PC-3 (cell line): ENCODE results near the gene SDK2. TPM values are rescaled to one million over a fixed set of nuclear protein-coding genes. Genes with fewer than 3 reads are reported as not detected.

Experiments used
- ATAC-seq: fragments of 200-7000 bp; cut with Tn5 transposase; 2 replicates; pipeline ENCODE4 v1.9.1; 2020; ENCODE audit warnings: mild to moderate bottlenecking, moderate library complexity
- BruUV-seq: library from RNA; stranded (reverse); fragments of 400-500 nt; replicated peaks from 2 replicates; lab custom pipeline; 2021; lab: Mats Ljungman, UMichigan
- CTCF ChIA-PET: fragments of 300-600 bp; sonication (Branson Sonifier 250); formaldehyde crosslinking; loops from one replicate; lab custom pipeline; 2022; ENCODE audit warnings: antibody characterized with exemption; lab: Charles Lee
- POLR2A ChIA-PET: fragments of 300-600 bp; sonication (Branson Sonifier 250); formaldehyde crosslinking; loops from one replicate; lab custom pipeline; 2022; ENCODE audit warnings: antibody characterized with exemption; ENCODE audit not compliant: unreplicated experiment; lab: Charles Lee
- DNase-seq: peaks from one replicate; pipeline ENCODE4 v3.0.0-alpha.2; 2015
- H2AFZ ChIP-seq: fragments of 300-600 bp; sonication (generic); 2 replicates; pipeline ENCODE4 v1.6.0; 2016; ENCODE audit warnings: antibody characterized with exemption, low read length
- H3F3A ChIP-seq: fragments of 300-600 bp; sonication (generic); one replicate; pipeline ENCODE4 v1.6.0; 2017; ENCODE audit warnings: antibody characterized with exemption, low read length, control low read depth, mild to moderate bottlenecking; ENCODE audit not compliant: unreplicated experiment
- H3K27ac ChIP-seq: fragments of 300-600 bp; sonication (generic); 2 replicates; pipeline ENCODE4 v1.5.1; 2016; ENCODE audit warnings: mild to moderate bottlenecking, low read length
- H3K27me3 ChIP-seq: fragments of 300-600 bp; sonication (generic); 2 replicates; pipeline ENCODE4 v1.6.1; 2016; ENCODE audit warnings: low read length, mixed read lengths
- H3K36me3 ChIP-seq: fragments of 300-600 bp; sonication (generic); 2 replicates; pipeline ENCODE4 v1.6.1; 2016; ENCODE audit warnings: low read depth, mixed run types, low read length, mixed read lengths
- H3K4me1 ChIP-seq: fragments of 300-600 bp; sonication (generic); 2 replicates; pipeline ENCODE4 v1.5.1; 2016; ENCODE audit warnings: low read length; ENCODE audit not compliant: insufficient read depth
- H3K4me2 ChIP-seq: fragments of 300-600 bp; sonication (generic); 2 replicates; pipeline ENCODE4 v1.6.0; 2016; ENCODE audit warnings: low read length
- H3K4me3 ChIP-seq: fragments of 300-600 bp; sonication (generic); 2 replicates; pipeline ENCODE4 v1.5.1; 2016; ENCODE audit warnings: mild to moderate bottlenecking, low read length, mixed read lengths
- H3K79me2 ChIP-seq: fragments of 300-600 bp; sonication (generic); 2 replicates; pipeline ENCODE4 v1.6.1; 2017; ENCODE audit warnings: low read length, mixed read lengths
- H3K9ac ChIP-seq: fragments of 300-600 bp; sonication (generic); 2 replicates; pipeline ENCODE4 v1.6.0; 2016; ENCODE audit warnings: mild to moderate bottlenecking, low read length
- H3K9me2 ChIP-seq: fragments of 300-600 bp; sonication (generic); replicated peaks from 2 replicates; pipeline ENCODE4 v1.6.1; 2016; ENCODE audit warnings: mixed run types, low read length, mixed read lengths
- H3K9me3 ChIP-seq: fragments of 300-600 bp; sonication (generic); 2 replicates; pipeline ENCODE4 v1.6.1; 2016; ENCODE audit warnings: low read length, mixed read lengths
- H4K20me1 ChIP-seq: fragments of 300-600 bp; sonication (generic); 2 replicates; pipeline ENCODE4 v1.6.1; 2016; ENCODE audit warnings: low read length, mixed read lengths
- EZH2 ChIP-seq: fragments of 300-600 bp; sonication (generic); IDR thresholded peaks from one replicate; pipeline ENCODE4 v1.6.1; 2017; ENCODE audit warnings: antibody characterized with exemption, mild to moderate bottlenecking, low read length; ENCODE audit not compliant: unreplicated experiment
- EZH2phosphoT487 ChIP-seq: fragments of 300-600 bp; sonication (generic); IDR thresholded peaks from 2 replicates; pipeline ENCODE4 v1.6.1; 2018; ENCODE audit warnings: mild to moderate bottlenecking, antibody characterized with exemption, low read length, borderline replicate concordance
- intact Hi-C: fragments of 100-400 bp; cut with micrococcal nuclease; formaldehyde crosslinking; loops from 2 replicates; pipeline ENCODE4 v1.9.0; 2023
- total RNA-seq: library from RNA; depleted of rRNA; stranded (reverse); fragments of >200 nt; gene quantifications from 2 replicates; pipeline ENCODE4 v1.2.3, GENCODE V29; 2014
- TF ChIP-seq, protein P1 (sequence below): fragments of 300-600 bp; sonication (generic); conservative IDR thresholded peaks from 2 replicates; pipeline ENCODE4 v1.5.1; 2017; ENCODE audit warnings: antibody characterized with exemption, low read depth, mild to moderate bottlenecking, low read length

Gene SDK2
- total RNA-seq, 1 experiment from 2014 or later = 0.07 TPM

DNA sequence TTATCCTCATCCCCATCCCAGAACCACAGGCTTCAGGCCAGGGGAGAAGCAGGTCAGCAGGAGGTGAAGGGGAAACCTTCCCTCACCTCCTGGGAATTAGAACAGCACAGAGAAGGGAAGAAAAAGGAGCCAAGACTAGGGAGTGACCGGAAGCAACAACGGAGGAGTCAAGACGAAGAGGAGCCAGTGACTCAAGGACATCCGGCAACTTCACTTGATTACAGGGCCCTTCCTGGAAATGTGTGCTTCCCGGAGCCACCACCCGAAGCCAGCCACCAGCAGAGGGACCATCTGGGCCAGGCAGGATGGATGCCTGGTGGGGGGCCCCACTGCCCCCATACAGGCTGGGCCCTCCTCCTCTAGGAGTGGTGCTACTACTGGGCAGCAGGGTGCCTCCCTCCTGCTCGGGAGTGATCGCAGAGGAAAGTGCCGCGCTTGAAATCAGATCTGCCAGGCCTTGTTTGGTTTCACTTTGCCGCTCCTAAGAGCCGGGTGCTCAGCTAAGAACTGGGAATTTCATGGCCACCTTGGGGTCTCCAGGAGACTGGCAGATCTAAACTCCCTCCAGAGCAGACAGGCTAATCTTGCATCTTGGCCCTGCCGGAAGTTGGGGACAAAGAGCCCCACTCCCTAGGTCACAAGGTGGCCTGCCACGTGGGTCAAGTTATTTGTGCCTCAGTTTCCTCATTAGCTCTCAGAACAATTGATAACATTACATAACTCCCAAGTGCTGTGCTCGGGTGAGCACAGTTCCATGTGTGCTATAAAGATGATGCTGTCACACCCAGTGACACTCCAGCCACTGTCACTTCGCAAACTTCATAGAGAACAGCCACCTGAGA lies 339.1 kb downstream of the SDK2 start:
- peak overlapping the region; percentile 82 for H3K27ac ChIP-seq
- no peak overlapping the region; the same call in 1 of the 2 replicates for H2AFZ ChIP-seq
- no peaks in the 10 kb centered on the region for H3K27me3 ChIP-seq
- H3K9me3 ChIP-seq = no peaks in the 10 kb centered on the region
- H3K36me3 ChIP-seq = 0 out of 2 replicates have a peak, but pooled peaks cover 7% of the 10 kb centered on the region
- H4K20me1 ChIP-seq = peaks cover 9% of the 10 kb centered on the region
- ATAC-seq = peak; percentile 64
- peak overlapping the region; percentile 52 for H3K9ac ChIP-seq
- H3K79me2 ChIP-seq = peaks cover 99% of the 10 kb centered on the region
- intact Hi-C loops = loop anchor here (1.0 to 10.0 kb wide), 3 partner anchors 12 to 900 kb away; partner anchors contain the start of gene RPL38
- peaks cover 67% of the 10 kb centered on the region for H3K4me1 ChIP-seq
- H3K9me2 ChIP-seq = no peaks in the 10 kb centered on the region
- H3F3A ChIP-seq = no peaks in the 10 kb centered on the region
- H3K4me2 ChIP-seq = peak overlapping the region; percentile 79
- CTCF ChIA-PET = interaction anchor here (1.2 kb wide), 1 partner anchor 65 kb away, joined by 9 read pairs; no protein-coding TSS in a partner anchor
- POLR2A ChIA-PET = no interaction called here
- no peak for TF ChIP-seq EZH2
- TF ChIP-seq, protein P1, sequence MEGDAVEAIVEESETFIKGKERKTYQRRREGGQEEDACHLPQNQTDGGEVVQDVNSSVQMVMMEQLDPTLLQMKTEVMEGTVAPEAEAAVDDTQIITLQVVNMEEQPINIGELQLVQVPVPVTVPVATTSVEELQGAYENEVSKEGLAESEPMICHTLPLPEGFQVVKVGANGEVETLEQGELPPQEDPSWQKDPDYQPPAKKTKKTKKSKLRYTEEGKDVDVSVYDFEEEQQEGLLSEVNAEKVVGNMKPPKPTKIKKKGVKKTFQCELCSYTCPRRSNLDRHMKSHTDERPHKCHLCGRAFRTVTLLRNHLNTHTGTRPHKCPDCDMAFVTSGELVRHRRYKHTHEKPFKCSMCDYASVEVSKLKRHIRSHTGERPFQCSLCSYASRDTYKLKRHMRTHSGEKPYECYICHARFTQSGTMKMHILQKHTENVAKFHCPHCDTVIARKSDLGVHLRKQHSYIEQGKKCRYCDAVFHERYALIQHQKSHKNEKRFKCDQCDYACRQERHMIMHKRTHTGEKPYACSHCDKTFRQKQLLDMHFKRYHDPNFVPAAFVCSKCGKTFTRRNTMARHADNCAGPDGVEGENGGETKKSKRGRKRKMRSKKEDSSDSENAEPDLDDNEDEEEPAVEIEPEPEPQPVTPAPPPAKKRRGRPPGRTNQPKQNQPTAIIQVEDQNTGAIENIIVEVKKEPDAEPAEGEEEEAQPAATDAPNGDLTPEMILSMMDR = peak; percentile 60
- no peak for TF ChIP-seq EZH2phosphoT487
- TSS peak; percentile 92 for BruUV-seq
- H3K4me3 ChIP-seq = peak overlapping the region; percentile 55
- DNase-seq = peak; percentile 84

DNA sequence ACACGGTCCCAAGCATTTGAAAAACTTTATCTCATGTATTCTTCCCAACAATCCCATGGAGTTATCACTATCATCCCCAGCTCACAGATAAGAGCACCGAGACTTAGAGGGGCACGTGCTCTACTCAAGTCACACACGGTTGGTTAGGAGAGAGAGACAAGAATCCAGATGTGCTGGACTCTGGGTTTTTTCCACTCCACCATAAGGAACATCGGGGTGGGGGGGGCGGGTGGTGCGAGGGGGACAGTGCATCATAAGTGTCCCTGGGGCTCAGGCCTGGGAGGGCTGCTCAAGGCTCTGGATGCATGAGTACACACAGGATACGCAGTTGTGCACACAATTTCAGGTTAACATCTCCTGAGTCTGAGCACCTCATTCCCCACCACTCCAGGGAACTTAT lies 339.8 kb downstream of the SDK2 start:
- no peak for TF ChIP-seq EZH2
- no peak for TF ChIP-seq EZH2phosphoT487
- TF ChIP-seq, protein P1 = no peak
- Histone ChIP-seq H3K4me3 (peak overlapping the region; percentile 55; the same call in 1 of the 2 replicates), H3K4me2 (peak overlapping the region; percentile 79), H3K4me1 (peaks cover 61% of the 10 kb centered on the region), H3K9me3 (no peaks in the 10 kb centered on the region), H3K36me3 (0 out of 2 replicates have a peak, but pooled peaks cover 7% of the 10 kb centered on the region), H3K27me3 (no peaks in the 10 kb centered on the region), H4K20me1 (peaks cover 2% of the 10 kb centered on the region), H3K9ac (peak overlapping the region; percentile 52), H2AFZ (no peak overlapping the region), H3K9me2 (no peaks in the 10 kb centered on the region), H3F3A (no peaks in the 10 kb centered on the region), H3K79me2 (peaks cover 99% of the 10 kb centered on the region), H3K27ac (peak overlapping the region; percentile 82)
- no TSS peak for BruUV-seq
- intact Hi-C loops = loop anchor here (10.0 kb wide), 1 partner anchor 900 kb away; the partner anchor contains the start of gene RPL38
- POLR2A ChIA-PET = interaction anchor here (0.6 kb wide), 2 partner anchors 27 to 1184 kb away, joined by 4 to 6 read pairs; no protein-coding TSS in a partner anchor
- CTCF ChIA-PET = interaction anchor here (0.6 kb wide), 1 partner anchor 16 kb away, joined by 4 read pairs; no protein-coding TSS in a partner anchor
- DNase-seq = no peak
- ATAC-seq = no peak
